Rectal smooth muscle tissue (tissue), 1 donor: ENCODE data around the gene IKZF5.

Source experiments
- H3K27ac ChIP-seq: one replicate; pipeline ENCODE4 v1.7.0; 2013; ENCODE audit warnings: low read depth, low read length, inconsistent platforms
- H3K27me3 ChIP-seq: one replicate; pipeline ENCODE4 v1.7.0; 2013; ENCODE audit warnings: low read length; ENCODE audit not compliant: control insufficient read depth, insufficient read depth
- H3K36me3 ChIP-seq: one replicate; pipeline ENCODE4 v1.7.0; 2013; ENCODE audit warnings: low read length; ENCODE audit not compliant: control insufficient read depth, insufficient read depth
- H3K4me1 ChIP-seq: one replicate; pipeline ENCODE4 v1.7.0; 2013; ENCODE audit warnings: low read length; ENCODE audit not compliant: control insufficient read depth, insufficient read depth
- H3K4me3 ChIP-seq: one replicate; pipeline ENCODE4 v1.7.0; 2013; ENCODE audit warnings: low read length
- H3K9ac ChIP-seq: one replicate; pipeline ENCODE4 v1.7.0; 2013; ENCODE audit warnings: low read length

Gene IKZF5

GRCh38 chr10:123008355-123009104, at the start of gene IKZF5, which contains the start of gene ACADSB:
TSS of gene IKZF5 (minus strand) at chr10:123008795. CDS start at chr10:122998625, 10,170 bp downstream.
TSS of gene ACADSB (plus strand) at chr10:123009006. CDS start at chr10:123009030, 24 bp downstream.
- Histone ChIP-seq H3K4me1 (peaks cover 11% of the 10 kb centered on the region), H3K9ac (peak within 1 kb of the TSS; percentile 82), H3K4me3 (peak within 1 kb of the TSS; percentile 92), H3K27me3 (no peaks in the 10 kb centered on the region), H3K27ac (peak within 1 kb of the TSS; percentile 92), H3K36me3 (no peaks in the 10 kb centered on the region)

- H3K4me1 ChIP-seq: no peaks in the 10 kb centered on the region
- no peaks in the 10 kb centered on the region for H3K27me3 ChIP-seq
- H3K36me3 ChIP-seq: no peaks in the 10 kb centered on the region
- no peak overlapping the region for H3K4me3 ChIP-seq
- H3K9ac ChIP-seq: no peak overlapping the region
- no peak overlapping the region for H3K27ac ChIP-seq
Measured at GRCh38 chr10:123057968-123058367, 49.4 kb upstream of the IKZF5 start.

- Histone ChIP-seq H3K36me3 (peaks cover 4% of the 10 kb centered on the region), H3K4me3 (no peak overlapping the region), H3K9ac (no peak overlapping the region), H3K4me1 (no peaks in the 10 kb centered on the region), H3K27me3 (no peaks in the 10 kb centered on the region), H3K27ac (no peak overlapping the region)
Measured at GRCh38 chr10:123045961-123046731, 37.6 kb upstream of the IKZF5 start.

GRCh38 chr10:123044391-123044790, 35.8 kb upstream of the IKZF5 start:
- H3K27ac ChIP-seq: no peak overlapping the region
- H3K4me3 ChIP-seq: no peak overlapping the region
- no peaks in the 10 kb centered on the region for H3K4me1 ChIP-seq
- no peaks in the 10 kb centered on the region for H3K27me3 ChIP-seq
- no peak overlapping the region for H3K9ac ChIP-seq
- H3K36me3 ChIP-seq: peaks cover 4% of the 10 kb centered on the region

- no peak overlapping the region for H3K9ac ChIP-seq
- peaks cover 4% of the 10 kb centered on the region for H3K36me3 ChIP-seq
- no peaks in the 10 kb centered on the region for H3K27me3 ChIP-seq
- no peaks in the 10 kb centered on the region for H3K4me1 ChIP-seq
- H3K4me3 ChIP-seq: no peak overlapping the region
- H3K27ac ChIP-seq: no peak overlapping the region
Measured at GRCh38 chr10:123043409-123043925, 34.9 kb upstream of the IKZF5 start.

GRCh38 chr10:123042708-123043408, 34.3 kb upstream of the IKZF5 start:
- no peaks in the 10 kb centered on the region for H3K4me1 ChIP-seq
- H3K27me3 ChIP-seq: no peaks in the 10 kb centered on the region
- no peak overlapping the region for H3K9ac ChIP-seq
- H3K36me3 ChIP-seq: peaks cover 1% of the 10 kb centered on the region
- H3K4me3 ChIP-seq: no peak overlapping the region
- H3K27ac ChIP-seq: no peak overlapping the region

- Histone ChIP-seq H3K4me1 (no peaks in the 10 kb centered on the region), H3K27me3 (no peaks in the 10 kb centered on the region), H3K4me3 (no peak overlapping the region), H3K27ac (no peak overlapping the region), H3K36me3 (no peaks in the 10 kb centered on the region), H3K9ac (no peak overlapping the region)
Measured at GRCh38 chr10:123039632-123039930, 31.0 kb upstream of the IKZF5 start.

GRCh38 chr10:123038782-123039631, 30.4 kb upstream of the IKZF5 start:
- H3K9ac ChIP-seq: no peak overlapping the region
- no peaks in the 10 kb centered on the region for H3K27me3 ChIP-seq
- no peak overlapping the region for H3K27ac ChIP-seq
- no peaks in the 10 kb centered on the region for H3K4me1 ChIP-seq
- H3K4me3 ChIP-seq: no peak overlapping the region
- H3K36me3 ChIP-seq: no peaks in the 10 kb centered on the region

GRCh38 chr10:123035467-123036086, 27.0 kb upstream of the IKZF5 start:
- Histone ChIP-seq H3K9ac (no peak overlapping the region), H3K36me3 (no peaks in the 10 kb centered on the region), H3K4me1 (no peaks in the 10 kb centered on the region), H3K4me3 (no peak overlapping the region), H3K27ac (no peak overlapping the region), H3K27me3 (no peaks in the 10 kb centered on the region)

GRCh38 chr10:123034332-123034731, 25.7 kb upstream of the IKZF5 start:
- no peak overlapping the region for H3K27ac ChIP-seq
- no peaks in the 10 kb centered on the region for H3K4me1 ChIP-seq
- H3K4me3 ChIP-seq: no peak overlapping the region
- no peak overlapping the region for H3K9ac ChIP-seq
- H3K27me3 ChIP-seq: no peaks in the 10 kb centered on the region
- H3K36me3 ChIP-seq: no peaks in the 10 kb centered on the region

GRCh38 chr10:123031124-123031523, 22.5 kb upstream of the IKZF5 start:
- Histone ChIP-seq H3K9ac (no peak overlapping the region), H3K4me3 (no peak overlapping the region), H3K27me3 (no peaks in the 10 kb centered on the region), H3K36me3 (no peaks in the 10 kb centered on the region), H3K4me1 (no peaks in the 10 kb centered on the region), H3K27ac (no peak overlapping the region)
